Ureter (tissue), 1 donor: ENCODE results near the gene WDR27. TPM values are rescaled to one million over a fixed set of nuclear protein-coding genes. Genes with fewer than 3 reads are reported as not detected.
A peak's percentile ranks its signal among the peaks of the same experiment; 100 is the strongest.

Experiments
- DNase-seq: peaks from one replicate; pipeline ENCODE4 v3.0.0-alpha.2; 2020; ENCODE audit warnings: low spot score
- total RNA-seq: library from RNA; stranded (reverse); gene quantifications from one replicate; pipeline ENCODE4 v1.2.4, GENCODE V29; 2023
- donor health status: DM: yes; HTN: yes; CAD: no.

Gene WDR27
- total RNA-seq = 66.7 TPM

GRCh38 chr6:169701954-169702839, at the start of gene WDR27, which contains the start of gene C6orf120:
Gene WDR27, minus strand, starts transcription at chr6:169702029. Its CDS starts 13,024 bp downstream, at chr6:169689005.
Gene C6orf120, plus strand, starts transcription at chr6:169702126. Its CDS starts 334 bp downstream, at chr6:169702460.
- peak; percentile 97 for DNase-seq

GRCh38 chr6:169746556-169746955, 44.7 kb upstream of the WDR27 start:
- DNase-seq = no peak

- DNase-seq = no peak
Measured at GRCh38 chr6:169745405-169745804, 43.6 kb upstream of the WDR27 start.

- DNase-seq = no peak
Measured at GRCh38 chr6:169741344-169741743, 39.5 kb upstream of the WDR27 start.

- DNase-seq = no peak
Measured at GRCh38 chr6:169738976-169739529, 37.2 kb upstream of the WDR27 start.

- no peak for DNase-seq
Measured at GRCh38 chr6:169738204-169738975, 36.6 kb upstream of the WDR27 start.

GRCh38 chr6:169729961-169730360, 28.1 kb upstream of the WDR27 start:
- DNase-seq = no peak

GRCh38 chr6:169726963-169727362, 25.1 kb upstream of the WDR27 start:
- no peak for DNase-seq

- DNase-seq = no peak
Measured at GRCh38 chr6:169726049-169726400, 24.2 kb upstream of the WDR27 start.

GRCh38 chr6:169725125-169726048, 23.6 kb upstream of the WDR27 start:
- peak; percentile 59 for DNase-seq

GRCh38 chr6:169724494-169725124, 22.8 kb upstream of the WDR27 start, which contains the start of gene PHF10:
Gene PHF10, minus strand, starts transcription at chr6:169724500. Its CDS starts 569 bp downstream, at chr6:169723931.
- peak; percentile 54 for DNase-seq

GRCh38 chr6:169723991-169724493, 22.2 kb upstream of the WDR27 start:
- no peak for DNase-seq

- DNase-seq = peak; percentile 73
Measured at GRCh38 chr6:169723200-169723909, 21.5 kb upstream of the WDR27 start.

GRCh38 chr6:169722362-169723199, 20.8 kb upstream of the WDR27 start:
- no peak for DNase-seq

- DNase-seq = no peak
Measured at GRCh38 chr6:169720207-169720855, 18.5 kb upstream of the WDR27 start.

GRCh38 chr6:169719117-169719516, 17.3 kb upstream of the WDR27 start:
- no peak for DNase-seq

- no peak for DNase-seq
Measured at GRCh38 chr6:169714595-169714994, 12.8 kb upstream of the WDR27 start.

GRCh38 chr6:169714178-169714577, 12.3 kb upstream of the WDR27 start:
- DNase-seq = no peak
